ENCODE data around the gene AKAP13. TPM values are rescaled to one million over a fixed set of nuclear protein-coding genes. Genes with fewer than 3 reads are reported as not detected.
"Not testable (repeated sequence)": the region's sequence is repeated elsewhere in the genome, so short reads cannot be mapped to it uniquely, and the experiment has no call there.

AKAP13 gene
- total and polyA plus RNA-seq, 5 experiments from 2014 or later, result 113 to 244 (median 131) TPM

DNA sequence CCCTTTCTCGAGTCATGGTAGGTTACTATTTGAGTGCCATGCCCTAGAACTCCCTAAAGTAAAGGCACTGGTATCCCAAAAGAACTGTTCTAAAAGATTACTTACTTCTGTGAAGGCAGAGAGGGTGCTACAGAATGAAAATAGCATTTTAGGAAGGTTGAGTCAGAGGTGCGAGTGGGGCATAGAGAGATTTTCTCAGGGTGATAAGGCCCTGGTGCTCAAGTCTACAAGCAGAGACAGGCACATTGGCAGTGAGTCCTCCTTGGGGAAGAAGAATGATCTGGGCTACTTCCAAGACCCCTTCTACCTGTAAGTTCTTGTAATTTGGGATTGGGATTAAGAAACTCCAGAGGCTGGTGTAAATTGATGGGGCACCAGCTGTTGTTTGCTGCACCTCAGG, 96.7 kb downstream of the AKAP13 start:
- peaks cover 0 to 2% (median 0%) of the 10 kb centered on the region in 3 donors for H3K36me3 Mint-ChIP-seq
- no peak for DNase-seq
- peaks cover 48 to 99% (median 89%) of the 10 kb centered on the region in 4 donors for H3K4me1 Mint-ChIP-seq
- H3K4me3 Mint-ChIP-seq, result peak overlapping the region in 1 of 10 donors; percentile 8
- H3K27ac Mint-ChIP-seq, result peak overlapping the region in 4 of 10 donors; percentile 0 to 68 (median 49)
- POLR2A ChIA-PET, result interaction anchor here (0.6 kb wide), 1 partner anchor 365 kb away, joined by 5 read pairs; no protein-coding TSS in a partner anchor
- H3K27me3 Mint-ChIP-seq, result no peaks in the 10 kb centered on the region
- ATAC-seq, result no peak
- no peaks in the 10 kb centered on the region for H3K9me3 Mint-ChIP-seq

DNA sequence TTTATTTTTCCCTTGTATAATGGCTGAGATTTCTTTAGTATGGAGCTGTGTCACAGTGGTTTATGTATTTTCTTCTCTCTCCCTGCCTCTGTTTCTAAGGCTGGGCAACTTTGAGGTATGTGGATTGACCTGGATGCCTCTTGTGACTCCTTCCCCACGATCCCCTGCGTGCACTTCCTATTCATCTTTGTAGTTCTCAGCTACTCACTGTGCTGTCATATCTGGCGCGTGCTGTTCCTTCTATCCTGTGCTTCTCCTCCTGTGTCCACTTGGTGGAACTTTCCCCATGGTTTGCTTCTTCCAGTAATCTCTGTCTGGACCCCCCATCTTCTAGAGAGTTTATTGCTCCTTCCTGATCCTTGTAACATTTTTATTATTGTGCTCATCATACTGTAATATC, 97.3 kb downstream of the AKAP13 start:
- H3K4me1 Mint-ChIP-seq, result peaks cover 50 to 99% (median 94%) of the 10 kb centered on the region in 4 donors
- H3K4me3 Mint-ChIP-seq, result peak overlapping the region in 6 of 10 donors; percentile 8 to 33 (median 18)
- peak overlapping the region in 6 of 10 donors; percentile 0 to 70 (median 54) for H3K27ac Mint-ChIP-seq
- H3K36me3 Mint-ChIP-seq, result peaks cover 0 to 2% (median 0%) of the 10 kb centered on the region in 3 donors
- H3K9me3 Mint-ChIP-seq, result no peaks in the 10 kb centered on the region
- no peaks in the 10 kb centered on the region for H3K27me3 Mint-ChIP-seq
- POLR2A ChIA-PET, result interaction anchor here (0.5 to 0.6 kb wide), 2 partner anchors 364 to 491 kb away, joined by 4 to 5 read pairs; no protein-coding TSS in a partner anchor
- DNase-seq, result no peak
- ATAC-seq, result no peak

DNA sequence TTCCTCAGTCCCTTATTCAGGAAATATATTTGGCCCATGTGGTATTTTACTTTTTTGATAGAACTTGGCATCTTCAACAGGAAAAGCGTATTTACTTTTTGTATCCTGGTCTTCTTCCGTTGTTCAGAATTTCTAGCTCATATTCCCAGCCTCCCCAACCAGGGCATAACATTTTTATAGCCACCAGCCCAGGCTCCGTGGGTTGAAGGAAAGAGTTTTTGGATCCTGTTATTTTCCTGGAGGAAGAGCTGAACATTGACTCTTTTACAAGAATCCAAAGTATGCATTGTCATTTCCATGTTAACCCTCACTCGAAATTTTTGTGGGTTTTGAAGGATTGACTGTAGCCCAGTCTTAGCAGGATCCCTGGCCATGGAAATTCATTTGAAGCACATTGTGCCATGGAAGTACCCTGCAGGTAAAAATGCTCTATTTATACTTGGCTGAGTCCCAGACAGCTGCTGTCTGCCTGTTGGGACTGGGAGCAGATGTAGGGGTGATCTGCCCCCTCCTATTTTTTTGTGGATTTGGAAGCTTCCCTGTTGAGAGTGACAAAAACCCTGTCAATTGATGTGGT, 98.8 kb downstream of the AKAP13 start:
- Mint-ChIP-seq H3K4me3 (peak overlapping the region in 1 of 10 donors; percentile 16), H3K27ac (peak overlapping the region in 3 of 10 donors; percentile 2 to 19 (median 16)), H3K4me1 (peaks cover 44 to 93% (median 88%) of the 10 kb centered on the region in 4 donors)

DNA sequence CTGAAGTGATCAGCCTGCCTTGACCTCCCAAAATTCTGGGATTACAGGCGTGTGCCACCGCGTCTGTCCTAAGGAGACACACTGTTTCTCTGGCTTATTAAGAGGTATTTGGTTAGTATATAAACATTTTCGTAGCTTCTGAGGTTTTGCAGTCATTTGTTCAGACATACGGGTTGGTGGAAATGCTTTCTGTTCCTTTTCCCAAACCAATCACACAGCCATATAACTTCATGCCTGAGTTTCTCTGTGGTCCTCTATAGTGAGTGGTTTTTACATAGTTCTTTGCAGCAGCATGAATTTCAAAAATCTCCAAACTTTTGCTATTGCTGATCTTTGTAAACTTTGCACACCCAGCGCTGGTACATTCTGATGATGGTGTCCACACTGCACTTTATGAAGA, 100.5 kb downstream of the AKAP13 start:
- Mint-ChIP-seq H3K27ac (peak overlapping the region in 6 of 10 donors; percentile 35 to 49 (median 46)), H3K4me3 (peak overlapping the region in 7 of 10 donors; percentile 10 to 61 (median 40)), H3K36me3 (peaks cover 0 to 2% (median 0%) of the 10 kb centered on the region in 3 donors), H3K27me3 (no peaks in the 10 kb centered on the region), H3K4me1 (peaks cover 35 to 87% (median 85%) of the 10 kb centered on the region in 4 donors), H3K9me3 (no peaks in the 10 kb centered on the region)
- ATAC-seq (no peak), DNase-seq (no peak)
- POLR2A ChIA-PET, result no interaction called here

More for the DNA sequence above, 98.8 kb downstream of the AKAP13 start:
- no peaks in the 10 kb centered on the region for H3K9me3 Mint-ChIP-seq
- POLR2A ChIA-PET, result no interaction called here
- DNase-seq (no peak), ATAC-seq (no peak)
- H3K36me3 Mint-ChIP-seq, result peaks cover 0 to 2% (median 0%) of the 10 kb centered on the region in 3 donors
- H3K27me3 Mint-ChIP-seq, result no peaks in the 10 kb centered on the region

DNA sequence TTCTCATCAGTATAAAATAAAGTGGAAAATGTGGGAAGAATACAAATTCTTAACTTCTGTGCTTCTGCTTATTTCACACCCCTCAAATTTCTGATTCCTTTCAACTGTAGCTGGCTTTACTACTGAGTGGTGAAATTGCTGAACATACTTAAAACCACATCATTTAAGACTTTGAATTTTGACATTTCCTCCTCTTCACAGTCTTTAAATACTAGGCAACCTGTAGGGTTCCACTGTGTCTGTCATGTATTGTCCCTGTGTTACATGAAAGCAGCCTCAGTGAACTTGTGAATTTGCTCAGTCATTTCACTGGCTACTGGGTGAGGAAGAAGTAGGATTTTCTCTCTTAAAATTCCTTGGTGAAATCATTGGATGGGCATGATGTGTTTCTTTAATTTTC, 101.1 kb downstream of the AKAP13 start:
- Mint-ChIP-seq H3K4me3 (peak overlapping the region in 8 of 10 donors; percentile 2 to 61 (median 36)), H3K27ac (peak overlapping the region in 5 of 10 donors; percentile 39 to 75 (median 48)), H3K4me1 (peaks cover 31 to 85% (median 83%) of the 10 kb centered on the region in 4 donors)
- H3K9me3 Mint-ChIP-seq, H3K36me3 Mint-ChIP-seq, POLR2A ChIA-PET, H3K27me3 Mint-ChIP-seq: not testable (repeated sequence)
- ATAC-seq (peak; percentile 78 to 87), DNase-seq (peak in 4 of 10 donors; percentile 3 to 46 (median 32))

DNA sequence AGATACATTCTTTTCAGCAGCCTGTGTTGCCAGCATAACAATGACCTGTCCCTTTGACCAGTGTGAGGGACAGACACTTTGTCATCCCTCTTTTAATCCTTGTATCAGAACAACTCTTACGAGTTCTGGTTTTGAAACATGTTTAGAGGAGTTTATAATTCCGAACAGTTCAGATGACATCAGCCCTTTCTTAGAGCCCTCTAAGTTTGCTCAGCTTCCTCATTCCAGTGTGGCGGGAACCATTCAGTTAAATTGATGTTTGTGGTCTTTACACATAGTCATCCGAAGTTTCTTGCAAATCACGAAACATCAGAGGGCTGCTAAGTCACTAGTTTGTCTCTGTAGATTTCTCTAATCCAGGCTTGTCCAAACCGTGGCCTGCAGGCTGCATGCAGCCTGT, 102.5 kb downstream of the AKAP13 start:
- H3K36me3 Mint-ChIP-seq, result peaks cover 0 to 9% (median 1%) of the 10 kb centered on the region in 3 donors
- H3K9me3 Mint-ChIP-seq, result no peaks in the 10 kb centered on the region
- H3K27me3 Mint-ChIP-seq, result no peaks in the 10 kb centered on the region
- peak overlapping the region in 4 of 10 donors; percentile 11 to 51 (median 26) for H3K27ac Mint-ChIP-seq
- POLR2A ChIA-PET, result no interaction called here
- DNase-seq (no peak), ATAC-seq (no peak)
- no peak overlapping the region for H3K4me3 Mint-ChIP-seq
- H3K4me1 Mint-ChIP-seq, result peaks cover 27 to 78% (median 75%) of the 10 kb centered on the region in 4 donors

DNA sequence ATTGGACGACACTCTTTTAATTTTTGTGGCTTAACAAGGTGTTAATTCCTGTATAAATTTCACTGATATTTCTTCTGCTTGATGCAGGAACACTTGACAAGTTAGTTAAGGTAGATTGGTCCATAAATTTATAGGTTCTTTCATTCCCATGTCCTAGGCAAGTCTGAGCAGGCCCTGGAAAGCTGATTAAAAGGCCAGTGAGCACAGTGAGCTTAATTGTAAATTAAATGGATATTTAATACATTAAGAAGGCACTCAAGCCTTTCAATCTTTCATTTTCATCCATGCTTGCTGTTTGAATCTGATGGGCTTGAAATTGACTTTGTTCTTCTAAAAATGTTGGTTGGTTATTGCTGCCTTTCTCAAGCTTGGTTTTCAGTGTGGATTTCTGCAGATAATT, 103.6 kb downstream of the AKAP13 start:
- DNase-seq, H3K27me3 Mint-ChIP-seq, ATAC-seq, H3K9me3 Mint-ChIP-seq, H3K4me3 Mint-ChIP-seq: not testable (repeated sequence)
- H3K36me3 Mint-ChIP-seq, result peaks cover 0 to 15% (median 4%) of the 10 kb centered on the region in 3 donors
- POLR2A ChIA-PET, result interaction anchor here (0.5 kb wide), 1 partner anchor 192 kb away, joined by 4 read pairs; no protein-coding TSS in a partner anchor
- H3K4me1 Mint-ChIP-seq, result peaks cover 30 to 80% (median 76%) of the 10 kb centered on the region in 4 donors
- H3K27ac Mint-ChIP-seq, result peak overlapping the region in 6 of 10 donors; percentile 8 to 78 (median 20)

DNA sequence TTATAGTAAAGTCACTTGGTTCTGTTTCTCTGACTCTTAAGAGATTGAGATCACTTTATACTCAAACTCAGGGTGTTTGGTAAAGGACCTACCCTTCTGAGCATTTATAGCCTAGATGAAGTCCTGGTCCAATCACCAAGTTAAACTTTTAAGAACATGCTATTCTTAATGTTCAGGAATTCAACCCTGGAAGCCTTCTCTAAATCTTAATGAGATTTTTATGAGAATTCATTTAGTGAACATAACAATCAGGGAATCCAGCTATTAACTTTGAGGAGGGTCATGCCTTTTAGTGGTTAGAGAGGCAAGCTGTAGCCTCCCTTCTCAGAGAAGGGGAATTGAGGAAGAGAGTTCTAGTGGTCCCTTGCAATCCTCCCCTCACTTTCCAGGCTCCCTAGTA, 104.5 kb downstream of the AKAP13 start:
- H3K9me3 Mint-ChIP-seq, DNase-seq, H3K27me3 Mint-ChIP-seq, H3K4me3 Mint-ChIP-seq, ATAC-seq, POLR2A ChIA-PET: not testable (repeated sequence)
- Mint-ChIP-seq H3K4me1 (peaks cover 32 to 79% (median 76%) of the 10 kb centered on the region in 4 donors), H3K36me3 (peaks cover 0 to 15% (median 4%) of the 10 kb centered on the region in 3 donors), H3K27ac (peak overlapping the region in 2 of 10 donors; percentile 44 to 78)

DNA sequence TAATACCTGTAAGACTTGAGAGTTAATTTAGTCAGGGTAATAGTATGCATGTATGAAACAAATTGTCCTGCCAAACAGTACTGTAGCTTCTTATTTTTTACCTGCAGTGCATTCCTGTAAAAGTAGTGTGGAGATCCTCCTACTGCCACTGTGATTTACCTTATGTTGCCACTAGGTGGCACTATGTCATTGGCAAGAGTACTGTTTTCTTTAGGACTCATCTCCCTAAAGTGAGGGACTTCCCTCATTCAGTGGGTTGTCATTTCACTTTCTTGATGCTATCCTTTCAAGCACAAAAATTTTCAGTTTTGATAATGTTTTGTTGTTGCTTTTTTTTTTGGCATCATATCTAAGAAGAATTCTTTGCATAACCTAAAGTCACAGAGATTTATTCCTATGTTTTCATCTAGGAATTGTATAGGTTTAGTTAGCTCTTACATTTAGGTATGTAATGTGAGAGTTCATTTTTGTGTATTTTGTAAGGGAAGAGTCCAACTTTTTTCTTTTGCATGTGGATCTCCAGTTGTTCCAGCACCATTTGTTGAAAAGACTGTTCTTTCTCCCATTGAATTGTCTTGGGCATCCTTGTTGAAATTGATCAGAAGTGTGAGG, 105.7 kb downstream of the AKAP13 start:
- peak; percentile 78 to 84 for ATAC-seq
- Mint-ChIP-seq H3K9me3 (no peaks in the 10 kb centered on the region), H3K36me3 (peaks cover 0 to 22% (median 4%) of the 10 kb centered on the region in 3 donors), H3K27ac (peak overlapping the region in 4 of 10 donors; percentile 26 to 36 (median 32)), H3K4me1 (peaks cover 38 to 79% (median 77%) of the 10 kb centered on the region in 4 donors), H3K27me3 (no peaks in the 10 kb centered on the region), H3K4me3 (no peak overlapping the region)
- POLR2A ChIA-PET, result no interaction called here
- peak; percentile 19 to 79 (median 60) for DNase-seq

DNA sequence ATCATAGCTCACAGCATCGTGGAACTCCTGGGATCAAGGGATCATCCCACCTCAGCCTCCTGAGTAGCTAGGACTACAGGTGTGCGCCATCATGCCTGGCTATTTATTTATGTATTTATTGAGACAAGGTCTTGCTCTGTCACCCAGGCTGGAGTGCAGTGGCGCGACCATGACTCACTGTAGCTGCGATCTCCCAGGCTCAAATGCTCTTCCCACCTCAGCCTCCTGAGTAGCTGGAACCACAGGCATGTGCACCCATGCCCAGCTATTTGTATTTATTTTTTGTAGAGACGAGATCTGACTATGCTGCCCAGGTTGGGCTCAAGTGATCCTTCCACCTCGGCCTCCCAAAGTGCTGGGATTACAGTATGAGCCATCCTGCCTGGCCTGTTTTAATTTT, 107.4 kb downstream of the AKAP13 start:
- POLR2A ChIA-PET, H3K27me3 Mint-ChIP-seq, DNase-seq, H3K4me3 Mint-ChIP-seq, H3K9me3 Mint-ChIP-seq, ATAC-seq: not testable (repeated sequence)
- Mint-ChIP-seq H3K4me1 (peaks cover 35 to 76% (median 65%) of the 10 kb centered on the region in 4 donors), H3K36me3 (peaks cover 0 to 22% (median 4%) of the 10 kb centered on the region in 3 donors), H3K27ac (peak overlapping the region in 2 of 10 donors; percentile 22 to 55)

DNA sequence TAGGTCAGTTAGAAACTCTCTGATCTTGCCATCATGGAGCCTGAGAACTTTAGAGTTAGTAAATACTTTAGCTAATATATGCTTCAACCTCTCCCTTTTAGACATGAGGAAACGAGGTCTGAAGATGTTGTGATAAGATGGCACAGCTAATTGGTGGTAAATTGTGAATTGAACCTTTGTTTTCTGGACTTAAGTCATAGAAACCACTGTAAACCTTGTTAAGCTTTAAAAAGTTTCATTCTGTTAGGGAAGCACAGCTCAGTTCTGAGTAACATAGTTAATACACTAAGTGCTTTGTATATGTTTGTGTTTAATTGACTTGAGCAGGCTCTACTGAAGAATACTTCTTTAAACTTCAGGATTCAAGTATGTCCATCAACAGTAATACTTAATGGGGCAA, 108.6 kb downstream of the AKAP13 start:
- peak overlapping the region in 3 of 10 donors; percentile 4 to 27 (median 15) for H3K4me3 Mint-ChIP-seq
- POLR2A ChIA-PET, result no interaction called here
- peak overlapping the region in 5 of 10 donors; percentile 27 to 83 (median 32) for H3K27ac Mint-ChIP-seq
- ATAC-seq, result no peak
- no peaks in the 10 kb centered on the region for H3K9me3 Mint-ChIP-seq
- peaks cover 0 to 22% (median 4%) of the 10 kb centered on the region in 3 donors for H3K36me3 Mint-ChIP-seq
- H3K27me3 Mint-ChIP-seq, result no peaks in the 10 kb centered on the region
- peaks cover 38 to 81% (median 69%) of the 10 kb centered on the region in 4 donors for H3K4me1 Mint-ChIP-seq
- DNase-seq, result no peak

DNA sequence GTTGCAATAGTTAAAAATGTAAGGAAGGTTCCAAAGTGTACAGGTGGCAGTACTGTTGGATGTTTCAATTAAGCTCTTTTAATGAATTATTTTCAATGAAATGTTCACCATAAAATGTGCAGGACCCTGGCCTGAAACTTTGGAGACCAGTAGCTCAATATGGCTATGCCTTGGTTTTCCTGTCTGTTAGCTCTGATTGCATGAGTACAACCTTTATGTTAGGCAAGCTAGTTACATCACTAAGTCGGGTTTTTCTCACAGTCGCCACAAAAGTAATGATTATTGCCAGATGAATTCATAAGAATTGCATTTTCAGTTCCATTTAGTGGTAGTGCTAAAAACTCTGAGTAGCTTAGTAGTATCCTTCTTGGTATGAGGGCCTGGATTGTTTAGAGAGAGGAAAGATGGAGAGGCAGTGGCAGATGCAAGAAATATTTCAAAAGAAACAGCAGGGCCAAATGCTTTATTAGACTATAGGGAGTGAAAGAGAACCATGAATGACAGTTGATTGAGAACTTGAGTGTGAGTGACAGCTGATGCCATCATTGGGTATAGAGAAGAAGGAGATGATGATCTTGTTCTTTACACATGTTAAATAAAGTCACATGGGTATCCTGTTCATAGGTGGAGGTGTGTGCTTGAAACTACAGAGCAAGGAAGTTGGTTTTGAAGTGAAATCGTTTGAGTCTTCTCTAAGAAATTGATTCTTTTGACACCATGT, 109.5 kb downstream of the AKAP13 start:
- Mint-ChIP-seq H3K4me3 (peak overlapping the region in 5 of 10 donors; percentile 1 to 23 (median 7)), H3K27me3 (no peaks in the 10 kb centered on the region), H3K4me1 (peaks cover 42 to 85% (median 69%) of the 10 kb centered on the region in 4 donors), H3K36me3 (peaks cover 0 to 22% (median 4%) of the 10 kb centered on the region in 3 donors), H3K27ac (peak overlapping the region in 6 of 10 donors; percentile 3 to 83 (median 37)), H3K9me3 (no peaks in the 10 kb centered on the region)
- POLR2A ChIA-PET, result no interaction called here
- ATAC-seq (no peak), DNase-seq (no peak)
